ENCODE results near the gene FGFR4. TPM values are rescaled to one million over a fixed set of nuclear protein-coding genes. Genes with fewer than 3 reads are reported as not detected.

The FGFR4 gene
- polyA plus RNA-seq, 1 of the 3 experiments (the other 2 are of a cell fraction): 5.6 TPM

DNA sequence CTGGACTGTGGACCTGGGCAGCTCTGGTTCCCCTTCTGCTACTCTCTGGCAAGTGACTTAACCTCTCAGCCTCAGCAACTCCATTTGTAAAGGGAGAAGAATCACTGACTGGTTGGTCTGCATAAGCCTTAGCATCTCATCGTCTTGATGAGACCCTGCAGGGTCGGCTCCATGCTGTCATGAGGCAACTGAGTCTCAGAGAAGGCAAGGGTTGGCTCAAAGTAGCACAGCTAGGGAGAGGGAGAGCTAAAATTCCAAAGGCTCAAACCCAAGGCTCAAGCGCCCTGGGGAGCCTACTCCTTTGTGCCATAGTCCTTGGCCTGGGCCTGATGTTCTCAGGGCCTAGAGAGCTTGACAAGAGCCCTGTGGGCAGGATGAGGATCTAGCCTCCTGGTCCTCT, 4.5 kb downstream of the FGFR4 start:
- Histone ChIP-seq H3K9me2 (no peaks in the 10 kb centered on the region), H3K36me3 (replicated peaks in 1 of 2; ENCODE audit: control insufficient read depth in 1 of 2, insufficient read depth in 2 of 2, low read length in 1 of 2) (no peaks in the 10 kb centered on the region), H3K4me3 (ENCODE audit: low read depth in 2 of 2, low read length in 1 of 2) (no peak overlapping the region), H3K4me1 (ENCODE audit: control insufficient read depth in 1 of 2, insufficient read depth in 2 of 2, low read depth in 1 of 2, low read length in 1 of 2) (peaks cover 0 to 13% of the 10 kb centered on the region in 2 experiments; a peak in 1 of 4 replicates), H3K4me2 (no peak overlapping the region), H3K9ac (no peak overlapping the region), H3K9me3 (no peaks in the 10 kb centered on the region), H3K79me2 (ENCODE audit: insufficient read depth) (no peaks in the 10 kb centered on the region), H3K27me3 (ENCODE audit: insufficient read depth) (no peaks in the 10 kb centered on the region), H3F3A (replicated peaks; ENCODE audit: insufficient read depth) (peaks cover 2% of the 10 kb centered on the region), H2AFZ (ENCODE audit: low read depth) (no peak overlapping the region), H3K27ac (ENCODE audit: low read depth in 2 of 2, low read length in 1 of 2) (no peak overlapping the region), H4K20me1 (ENCODE audit: insufficient read depth) (no peaks in the 10 kb centered on the region)
- ChIA-PET POLR2A (no interaction called here), CTCF (interaction anchor here (2.3 to 8.5 kb wide), 2 partner anchors 19 to 20 kb away, joined by 7 to 69 read pairs; no protein-coding TSS in a partner anchor)
- TF ChIP-seq, protein P1, sequence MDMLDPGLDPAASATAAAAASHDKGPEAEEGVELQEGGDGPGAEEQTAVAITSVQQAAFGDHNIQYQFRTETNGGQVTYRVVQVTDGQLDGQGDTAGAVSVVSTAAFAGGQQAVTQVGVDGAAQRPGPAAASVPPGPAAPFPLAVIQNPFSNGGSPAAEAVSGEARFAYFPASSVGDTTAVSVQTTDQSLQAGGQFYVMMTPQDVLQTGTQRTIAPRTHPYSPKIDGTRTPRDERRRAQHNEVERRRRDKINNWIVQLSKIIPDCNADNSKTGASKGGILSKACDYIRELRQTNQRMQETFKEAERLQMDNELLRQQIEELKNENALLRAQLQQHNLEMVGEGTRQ (IDR thresholded peaks at IDR 0.05; ENCODE audit: borderline replicate concordance, low read depth, low read length): no peak
- TF ChIP-seq TCF12 (IDR thresholded peaks at IDR 0.05) (no peak), RCOR1 (IDR thresholded peaks at IDR 0.05; ENCODE audit: low read length) (no peak)
- 63% methylated on average over 3 of the region's 3 CpGs for WGBS (ENCODE audit: low lambda C conversion rate)
- no peak for DNase-seq

DNA sequence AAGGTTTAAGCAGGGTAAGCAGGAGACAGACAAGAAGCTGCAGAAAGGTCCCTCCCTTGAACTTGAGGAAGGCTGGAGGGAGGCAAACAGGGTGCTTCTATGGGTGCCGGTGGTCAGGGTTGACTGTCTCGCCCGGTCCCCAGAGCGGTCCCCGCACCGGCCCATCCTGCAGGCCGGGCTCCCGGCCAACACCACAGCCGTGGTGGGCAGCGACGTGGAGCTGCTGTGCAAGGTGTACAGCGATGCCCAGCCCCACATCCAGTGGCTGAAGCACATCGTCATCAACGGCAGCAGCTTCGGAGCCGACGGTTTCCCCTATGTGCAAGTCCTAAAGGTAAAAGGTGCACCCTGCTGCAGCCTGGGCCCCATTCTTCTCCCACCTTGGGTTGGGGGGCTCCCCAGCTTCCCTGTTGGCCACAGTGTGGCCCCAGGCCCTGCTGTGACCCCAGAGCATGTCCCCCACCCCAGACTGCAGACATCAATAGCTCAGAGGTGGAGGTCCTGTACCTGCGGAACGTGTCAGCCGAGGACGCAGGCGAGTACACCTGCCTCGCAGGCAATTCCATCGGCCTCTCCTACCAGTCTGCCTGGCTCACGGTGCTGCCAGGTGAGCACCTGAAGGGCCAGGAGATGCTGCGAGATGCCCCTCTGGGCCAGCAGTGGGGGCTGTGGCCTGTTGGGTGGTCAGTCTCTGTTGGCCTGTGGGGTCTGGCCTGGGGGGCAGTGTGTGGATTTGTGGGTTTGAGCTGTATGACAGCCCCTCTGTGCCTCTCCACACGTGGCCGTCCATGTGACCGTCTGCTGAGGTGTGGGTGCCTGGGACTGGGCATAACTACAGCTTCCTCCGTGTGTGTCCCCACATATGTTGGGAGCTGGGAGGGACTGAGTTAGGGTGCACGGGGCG, 5.7 kb downstream of the FGFR4 start:
- H3K9ac ChIP-seq: no peak overlapping the region
- no peak overlapping the region for H3K27ac ChIP-seq (ENCODE audit: low read depth in 2 of 2, low read length in 1 of 2)
- CTCF ChIA-PET: interaction anchor here (4.0 to 8.5 kb wide), 2 partner anchors 19 to 20 kb away, joined by 20 to 69 read pairs; no protein-coding TSS in a partner anchor
- POLR2A ChIA-PET: no interaction called here
- H3K9me3 ChIP-seq: no peaks in the 10 kb centered on the region
- no peaks in the 10 kb centered on the region for H4K20me1 ChIP-seq (ENCODE audit: insufficient read depth)
- no peaks in the 10 kb centered on the region for H3K79me2 ChIP-seq (ENCODE audit: insufficient read depth)
- no peaks in the 10 kb centered on the region for H3K27me3 ChIP-seq (ENCODE audit: insufficient read depth)
- no peak overlapping the region for H2AFZ ChIP-seq (ENCODE audit: low read depth)
- no peak overlapping the region for H3K4me3 ChIP-seq (ENCODE audit: low read depth in 2 of 2, low read length in 1 of 2)
- no peak overlapping the region for H3K4me2 ChIP-seq
- TF ChIP-seq RXRA (IDR thresholded peaks at IDR 0.05; ENCODE audit: borderline replicate concordance, low read depth) (no peak), CHD2 (IDR thresholded peaks at IDR 0.05; ENCODE audit: low read length, partially characterized antibody) (no peak), TAF1 (IDR thresholded peaks at IDR 0.05; ENCODE audit: borderline replicate concordance, low read depth, low read length) (no peak), FOXJ3 (CRISPR knock-in tag; IDR thresholded peaks at IDR 0.05) (no peak), FOSL2 (IDR thresholded peaks at IDR 0.05; ENCODE audit: borderline replicate concordance, low read depth) (no peak), GATA2 (CRISPR knock-in tag; IDR thresholded peaks at IDR 0.05) (no peak), FOXM1 (IDR thresholded peaks at IDR 0.05; ENCODE audit: low read depth) (no peak), RAD21 (IDR thresholded peaks at IDR 0.05; ENCODE audit: low read length) (no peak), IRF3 (IDR thresholded peaks at IDR 0.05; ENCODE audit: low read depth, low read length) (no peak), SMC3 (IDR thresholded peaks at IDR 0.05; ENCODE audit: low read depth, low read length) (no peak), TCF12 (IDR thresholded peaks at IDR 0.05) (no peak), NFIC (IDR thresholded peaks at IDR 0.05; ENCODE audit: borderline replicate concordance) (no peak)
- TF ChIP-seq, protein P1 (IDR thresholded peaks at IDR 0.05; ENCODE audit: borderline replicate concordance, low read depth, low read length): no peak
- TF ChIP-seq, protein P2, sequence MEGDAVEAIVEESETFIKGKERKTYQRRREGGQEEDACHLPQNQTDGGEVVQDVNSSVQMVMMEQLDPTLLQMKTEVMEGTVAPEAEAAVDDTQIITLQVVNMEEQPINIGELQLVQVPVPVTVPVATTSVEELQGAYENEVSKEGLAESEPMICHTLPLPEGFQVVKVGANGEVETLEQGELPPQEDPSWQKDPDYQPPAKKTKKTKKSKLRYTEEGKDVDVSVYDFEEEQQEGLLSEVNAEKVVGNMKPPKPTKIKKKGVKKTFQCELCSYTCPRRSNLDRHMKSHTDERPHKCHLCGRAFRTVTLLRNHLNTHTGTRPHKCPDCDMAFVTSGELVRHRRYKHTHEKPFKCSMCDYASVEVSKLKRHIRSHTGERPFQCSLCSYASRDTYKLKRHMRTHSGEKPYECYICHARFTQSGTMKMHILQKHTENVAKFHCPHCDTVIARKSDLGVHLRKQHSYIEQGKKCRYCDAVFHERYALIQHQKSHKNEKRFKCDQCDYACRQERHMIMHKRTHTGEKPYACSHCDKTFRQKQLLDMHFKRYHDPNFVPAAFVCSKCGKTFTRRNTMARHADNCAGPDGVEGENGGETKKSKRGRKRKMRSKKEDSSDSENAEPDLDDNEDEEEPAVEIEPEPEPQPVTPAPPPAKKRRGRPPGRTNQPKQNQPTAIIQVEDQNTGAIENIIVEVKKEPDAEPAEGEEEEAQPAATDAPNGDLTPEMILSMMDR (IDR thresholded peaks at IDR 0.05): no peak
- TF ChIP-seq, protein P3, sequence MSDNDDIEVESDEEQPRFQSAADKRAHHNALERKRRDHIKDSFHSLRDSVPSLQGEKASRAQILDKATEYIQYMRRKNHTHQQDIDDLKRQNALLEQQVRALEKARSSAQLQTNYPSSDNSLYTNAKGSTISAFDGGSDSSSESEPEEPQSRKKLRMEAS (IDR thresholded peaks at IDR 0.05; ENCODE audit: low read depth): no peak
- H3F3A ChIP-seq (replicated peaks; ENCODE audit: insufficient read depth): no peaks in the 10 kb centered on the region
- no peaks in the 10 kb centered on the region for H3K9me2 ChIP-seq
- DNase-seq: no peak
- H3K36me3 ChIP-seq (replicated peaks in 1 of 2; ENCODE audit: control insufficient read depth in 1 of 2, insufficient read depth in 2 of 2, low read length in 1 of 2): no peaks in the 10 kb centered on the region
- 86% methylated on average over 6 of the region's 32 CpGs for WGBS (ENCODE audit: low lambda C conversion rate)
- H3K4me1 ChIP-seq (ENCODE audit: control insufficient read depth in 1 of 2, insufficient read depth in 2 of 2, low read depth in 1 of 2, low read length in 1 of 2): peaks cover 0 to 10% of the 10 kb centered on the region in 2 experiments; a peak in 1 of 4 replicates
